ENCODE measurements around the gene GRM7. TPM values are rescaled to one million over a fixed set of nuclear protein-coding genes. Genes with fewer than 3 reads are reported as not detected.

GRM7 gene
- total and polyA plus RNA-seq, 2 of the 4 experiments (the other 2 are of a cell fraction): not detected

DNA sequence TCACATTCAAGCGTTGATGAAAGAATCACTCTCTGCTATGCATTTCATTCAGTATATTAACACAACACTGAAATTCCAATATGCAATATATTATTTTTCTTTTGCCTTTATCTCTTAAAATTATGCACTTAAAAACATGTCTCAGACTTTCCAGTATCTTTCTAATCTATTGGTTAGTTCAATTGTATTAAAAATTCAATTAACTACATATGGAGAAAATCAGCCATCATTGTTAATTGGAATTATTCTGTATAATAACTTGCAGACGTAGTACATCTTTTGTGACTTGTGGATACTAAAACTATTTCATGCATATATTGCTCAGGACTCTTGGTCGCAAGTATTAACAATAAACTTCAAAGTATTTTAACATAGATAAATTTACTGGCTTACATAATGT, 715.6 kb downstream of the GRM7 start:
- H3K56ac ChIP-seq (ENCODE audit: extremely low read depth, insufficient read depth, low read length): no peak overlapping the region
- H3K4ac ChIP-seq (ENCODE audit: low read depth, low read length): no peak overlapping the region
- H3K14ac ChIP-seq (replicated peaks; ENCODE audit: low read depth, low read length): no peak overlapping the region
- in situ Hi-C loops (cut with MboI; ENCODE audit: low sequenced_read_pairs) (no loop called here), intact Hi-C loops (cut with micrococcal nuclease) (no loop called here), dilution Hi-C loops (cut with HindIII; ENCODE audit: low sequenced_read_pairs, unreplicated experiment) (no loop called here)
- DNase-seq (no peak), ATAC-seq (ENCODE audit: low read depth) (no peak)
- no peak overlapping the region for H4K8ac ChIP-seq (ENCODE audit: low read depth in 2 of 2, low read length in 2 of 2)
- H3K79me1 ChIP-seq (ENCODE audit: low read depth in 1 of 2, low read length in 2 of 2): no peaks in the 10 kb centered on the region
- H3K9me3 ChIP-seq (ENCODE audit: control insufficient read depth, insufficient read depth, low read length): peaks cover 5% of the 10 kb centered on the region
- H2BK20ac ChIP-seq (ENCODE audit: low read depth, low read length): no peak overlapping the region
- H2AK9ac ChIP-seq (replicated peaks; ENCODE audit: low read depth, low read length, poor library complexity): no peak overlapping the region
- no peak overlapping the region for H2AFZ ChIP-seq (replicated peaks; ENCODE audit: low read length, poor library complexity)
- no peaks in the 10 kb centered on the region for H3K4me1 ChIP-seq (ENCODE audit: control insufficient read depth, insufficient read depth, low read length)
- H3K27ac ChIP-seq (ENCODE audit: insufficient read depth, low read length): no peak overlapping the region
- no peak for TF ChIP-seq MAZ (IDR thresholded peaks at IDR 0.05; ENCODE audit: borderline replicate concordance, low read depth, low read length)
- TF ChIP-seq BHLHE40 (IDR thresholded peaks at IDR 0.05; ENCODE audit: low read depth, low read length): no peak
- TF ChIP-seq MXI1 (IDR thresholded peaks at IDR 0.05; ENCODE audit: borderline replicate concordance, low read depth, low read length): no peak
- no peak for TF ChIP-seq POLR2A (IDR thresholded peaks at IDR 0.05; ENCODE audit: low read depth, low read length)
- TF ChIP-seq RCOR1 (IDR thresholded peaks at IDR 0.05; ENCODE audit: insufficient replicate concordance, low read length): no peak
- TF ChIP-seq RFX5 (IDR thresholded peaks at IDR 0.05; ENCODE audit: low read depth, low read length): no peak
- no peak for TF ChIP-seq RAD21 (IDR thresholded peaks at IDR 0.05; ENCODE audit: low read length)
- TF ChIP-seq, protein P1, sequence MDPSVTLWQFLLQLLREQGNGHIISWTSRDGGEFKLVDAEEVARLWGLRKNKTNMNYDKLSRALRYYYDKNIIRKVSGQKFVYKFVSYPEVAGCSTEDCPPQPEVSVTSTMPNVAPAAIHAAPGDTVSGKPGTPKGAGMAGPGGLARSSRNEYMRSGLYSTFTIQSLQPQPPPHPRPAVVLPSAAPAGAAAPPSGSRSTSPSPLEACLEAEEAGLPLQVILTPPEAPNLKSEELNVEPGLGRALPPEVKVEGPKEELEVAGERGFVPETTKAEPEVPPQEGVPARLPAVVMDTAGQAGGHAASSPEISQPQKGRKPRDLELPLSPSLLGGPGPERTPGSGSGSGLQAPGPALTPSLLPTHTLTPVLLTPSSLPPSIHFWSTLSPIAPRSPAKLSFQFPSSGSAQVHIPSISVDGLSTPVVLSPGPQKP (IDR thresholded peaks at IDR 0.05; ENCODE audit: borderline replicate concordance, low read depth, low read length): no peak
- TF ChIP-seq CHD1 (IDR thresholded peaks at IDR 0.05; ENCODE audit: low read depth, low read length): no peak
- TF ChIP-seq, protein P2, sequence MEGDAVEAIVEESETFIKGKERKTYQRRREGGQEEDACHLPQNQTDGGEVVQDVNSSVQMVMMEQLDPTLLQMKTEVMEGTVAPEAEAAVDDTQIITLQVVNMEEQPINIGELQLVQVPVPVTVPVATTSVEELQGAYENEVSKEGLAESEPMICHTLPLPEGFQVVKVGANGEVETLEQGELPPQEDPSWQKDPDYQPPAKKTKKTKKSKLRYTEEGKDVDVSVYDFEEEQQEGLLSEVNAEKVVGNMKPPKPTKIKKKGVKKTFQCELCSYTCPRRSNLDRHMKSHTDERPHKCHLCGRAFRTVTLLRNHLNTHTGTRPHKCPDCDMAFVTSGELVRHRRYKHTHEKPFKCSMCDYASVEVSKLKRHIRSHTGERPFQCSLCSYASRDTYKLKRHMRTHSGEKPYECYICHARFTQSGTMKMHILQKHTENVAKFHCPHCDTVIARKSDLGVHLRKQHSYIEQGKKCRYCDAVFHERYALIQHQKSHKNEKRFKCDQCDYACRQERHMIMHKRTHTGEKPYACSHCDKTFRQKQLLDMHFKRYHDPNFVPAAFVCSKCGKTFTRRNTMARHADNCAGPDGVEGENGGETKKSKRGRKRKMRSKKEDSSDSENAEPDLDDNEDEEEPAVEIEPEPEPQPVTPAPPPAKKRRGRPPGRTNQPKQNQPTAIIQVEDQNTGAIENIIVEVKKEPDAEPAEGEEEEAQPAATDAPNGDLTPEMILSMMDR (conservative IDR thresholded peaks at IDR 0.05; ENCODE audit: low read depth, low read length): no peak
- TF ChIP-seq MAFK (IDR thresholded peaks at IDR 0.05; ENCODE audit: low read depth, low read length): no peak
- TF ChIP-seq SMC3 (IDR thresholded peaks at IDR 0.05; ENCODE audit: low read depth, low read length): no peak
- TF ChIP-seq FOS (IDR thresholded peaks at IDR 0.05; ENCODE audit: low read depth, low read length): no peak
- no peak for TF ChIP-seq CEBPB (IDR thresholded peaks at IDR 0.05; ENCODE audit: low read depth, low read length)
- TF ChIP-seq NFE2L2 (IDR thresholded peaks at IDR 0.05; ENCODE audit: low read depth, low read length): no peak
- TF ChIP-seq, protein P3, sequence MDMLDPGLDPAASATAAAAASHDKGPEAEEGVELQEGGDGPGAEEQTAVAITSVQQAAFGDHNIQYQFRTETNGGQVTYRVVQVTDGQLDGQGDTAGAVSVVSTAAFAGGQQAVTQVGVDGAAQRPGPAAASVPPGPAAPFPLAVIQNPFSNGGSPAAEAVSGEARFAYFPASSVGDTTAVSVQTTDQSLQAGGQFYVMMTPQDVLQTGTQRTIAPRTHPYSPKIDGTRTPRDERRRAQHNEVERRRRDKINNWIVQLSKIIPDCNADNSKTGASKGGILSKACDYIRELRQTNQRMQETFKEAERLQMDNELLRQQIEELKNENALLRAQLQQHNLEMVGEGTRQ (IDR thresholded peaks at IDR 0.05; ENCODE audit: low read depth, low read length): no peak
- H2AK5ac ChIP-seq (ENCODE audit: low read depth, low read length): no peak overlapping the region
- no peak overlapping the region for H3K18ac ChIP-seq (ENCODE audit: low read depth, low read length)
- POLR2A ChIA-PET (ENCODE audit: unreplicated experiment): no interaction called here
- H2BK5ac ChIP-seq (ENCODE audit: low read depth, low read length, poor library complexity, severe bottlenecking): no peak overlapping the region
- no peak overlapping the region for H2BK15ac ChIP-seq (ENCODE audit: low read depth, low read length)
- H3K27me3 ChIP-seq (ENCODE audit: control insufficient read depth, insufficient read depth, low read length): no peaks in the 10 kb centered on the region
- H3K4me2 ChIP-seq (ENCODE audit: low read depth, low read length): no peak overlapping the region
- H4K5ac ChIP-seq (ENCODE audit: low read depth, low read length): no peak overlapping the region
- H3K23ac ChIP-seq (ENCODE audit: low read depth, low read length): no peak overlapping the region
- no peak overlapping the region for H4K91ac ChIP-seq (ENCODE audit: insufficient read depth, low read depth, low read length)
- BruUV-seq (replicated peaks): no TSS peak
- no peak overlapping the region for H3K4me3 ChIP-seq (ENCODE audit: insufficient read depth, low read depth, low read length)
- CTCF ChIA-PET: no interaction called here
- no peak overlapping the region for H3K9ac ChIP-seq (ENCODE audit: low read depth, low read length)
- no peaks in the 10 kb centered on the region for H3K9me1 ChIP-seq (ENCODE audit: insufficient read depth, low read length)
- no peaks in the 10 kb centered on the region for H4K20me1 ChIP-seq (ENCODE audit: insufficient read depth, low read length)
- H3K36me3 ChIP-seq (ENCODE audit: control insufficient read depth, insufficient read depth, low read length): no peaks in the 10 kb centered on the region
- WGBS, 2 experiments (ENCODE audit: extremely low coverage in 2 of 2, insufficient read length in 1 of 2): no CpG with 5 or more reads among the region's 3 CpGs
- no peak overlapping the region for H2BK120ac ChIP-seq (ENCODE audit: low read depth, low read length)

Data from IMR-90 (cell line).